Central memory CD4-positive, alpha-beta T cell (primary cell): ENCODE measurements around the gene ERCC5.

Experiments used
- DNase-seq: peaks from one replicate; pipeline ENCODE4 v3.0.0; 2022
- total RNA-seq, 3 experiments: gene quantifications; one replicate each; lab custom pipeline; 2026; lab: John Stamatoyannopoulos, UW

Gene ERCC5
- 10.2 to 50.4 (median 33.0) reads per million in 3 experiments for total RNA-seq

- peak; percentile 97 for DNase-seq
Measured at GRCh38 chr13:102845630-102846260, at the start of gene ERCC5. Gene ERCC5, plus strand, starts transcription at chr13:102846032. Its CDS starts 235 bp downstream, at chr13:102846267.

DNA sequence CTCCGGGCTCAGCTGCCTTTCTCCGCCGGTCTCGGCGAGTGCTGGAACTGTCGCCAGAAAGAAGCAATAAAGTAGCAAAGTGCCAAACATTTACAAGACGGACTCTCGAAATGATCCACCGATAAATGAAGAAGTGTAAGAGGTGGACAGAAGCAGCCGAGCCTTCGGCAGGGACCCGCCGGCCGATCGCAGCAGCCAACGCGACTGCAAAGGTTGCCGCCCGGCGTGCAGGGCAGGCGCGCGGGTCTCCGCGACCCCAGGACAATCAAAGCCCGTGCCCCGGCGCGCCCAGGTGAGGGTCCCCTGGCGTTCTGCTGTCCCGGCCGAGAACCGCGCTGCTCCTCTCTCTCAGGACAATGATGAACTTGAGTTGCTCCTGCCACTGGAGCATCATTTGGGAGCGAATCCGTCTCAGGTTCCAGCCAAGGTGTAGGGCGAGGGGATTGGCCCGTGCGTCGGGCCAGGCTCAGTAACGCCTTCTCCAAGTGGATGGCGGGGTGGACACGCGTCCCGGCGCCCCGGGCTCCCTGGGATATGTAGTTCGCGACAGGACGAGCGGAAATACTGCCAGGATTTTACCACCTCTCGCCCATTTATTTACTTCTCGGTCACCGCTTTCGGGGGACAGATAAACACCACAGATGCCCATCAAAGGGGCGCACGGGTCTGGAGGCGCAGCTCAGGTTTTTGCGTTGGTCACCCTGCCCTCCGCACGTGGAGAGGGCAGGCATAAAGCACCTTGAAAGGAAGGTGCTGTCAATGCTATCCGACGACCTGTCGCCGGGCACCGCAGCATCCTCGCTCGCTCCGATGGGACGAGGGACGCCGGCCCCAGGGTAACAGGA is 47.0 kb upstream of the ERCC5 start, which contains the start of the genes BIVM and POGLUT2:
TSS of gene BIVM (plus strand) at position 539 of the 845 bp plus-strand sequence. CDS start 8,149 bp downstream, outside the sequence.
TSS of gene POGLUT2 (minus strand) at position 396 of the 845 bp plus-strand sequence. CDS start at position 90, 306 bp downstream.
- DNase-seq: peak; percentile 69

- peak; percentile 4 for DNase-seq
Measured at GRCh38 chr13:102799426-102800144, 46.2 kb upstream of the ERCC5 start.

DNA sequence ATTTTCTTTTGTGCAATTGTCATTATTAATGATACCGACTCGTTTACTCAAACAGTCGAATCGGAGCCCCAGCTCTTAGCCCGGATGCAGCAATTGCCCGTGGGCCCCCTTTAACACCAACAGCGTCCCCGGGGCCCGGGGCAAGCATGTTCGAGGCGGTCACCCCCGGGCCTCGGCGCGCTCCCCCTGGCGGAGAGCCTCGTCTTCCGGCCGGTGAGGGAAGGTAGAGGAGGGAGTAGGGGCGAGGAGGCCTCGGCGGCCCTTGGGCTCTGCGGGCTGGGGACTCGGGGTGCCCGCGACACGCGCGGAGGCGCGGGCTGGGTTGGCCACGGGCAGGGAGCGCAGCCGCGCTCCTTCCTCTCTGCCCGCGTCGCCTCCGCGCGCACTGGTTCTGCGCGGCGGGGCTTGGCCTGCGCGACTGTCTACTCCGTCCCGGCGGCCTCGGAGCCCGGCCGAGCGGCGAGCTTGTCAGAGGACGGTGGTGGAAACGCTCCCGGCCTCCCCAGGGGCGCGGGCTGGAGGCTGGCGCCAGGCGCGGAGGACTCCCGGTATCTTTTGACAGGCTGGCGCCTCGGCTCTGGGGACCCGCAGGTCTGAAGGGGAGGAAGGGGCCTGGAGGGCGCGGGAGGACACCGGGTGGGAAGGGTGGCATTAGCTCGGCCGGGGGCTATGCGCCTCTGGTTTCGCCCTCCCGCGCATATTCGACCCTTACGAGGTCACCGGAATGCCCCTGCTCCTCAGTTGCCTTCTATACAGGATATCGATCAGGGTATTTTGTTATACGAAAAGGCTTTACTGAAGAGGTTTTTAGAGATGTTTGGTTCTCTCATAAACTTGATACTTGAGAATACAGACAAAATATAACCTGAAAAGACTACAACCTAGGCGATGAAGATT is 45.4 kb upstream of the ERCC5 start:
- DNase-seq: peak; percentile 76

DNA sequence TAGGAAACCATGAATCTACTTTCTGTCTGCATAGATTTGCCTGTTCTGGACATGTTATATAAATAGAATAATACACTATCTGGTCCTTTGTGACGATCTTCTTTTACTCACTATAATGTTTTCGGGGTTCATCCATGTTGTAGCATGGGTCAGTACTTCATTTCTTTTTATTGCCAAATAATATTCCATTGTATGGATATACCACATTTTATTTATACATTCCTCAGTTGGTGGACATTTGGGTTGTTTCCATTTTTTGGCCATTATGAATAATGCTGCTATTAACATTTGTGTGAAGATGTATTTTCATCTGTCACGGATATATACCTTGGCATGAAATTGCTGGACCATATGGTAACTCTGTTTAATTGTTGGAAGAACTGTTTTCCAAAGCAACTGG is 40.2 kb upstream of the ERCC5 start:
- no peak for DNase-seq

DNA sequence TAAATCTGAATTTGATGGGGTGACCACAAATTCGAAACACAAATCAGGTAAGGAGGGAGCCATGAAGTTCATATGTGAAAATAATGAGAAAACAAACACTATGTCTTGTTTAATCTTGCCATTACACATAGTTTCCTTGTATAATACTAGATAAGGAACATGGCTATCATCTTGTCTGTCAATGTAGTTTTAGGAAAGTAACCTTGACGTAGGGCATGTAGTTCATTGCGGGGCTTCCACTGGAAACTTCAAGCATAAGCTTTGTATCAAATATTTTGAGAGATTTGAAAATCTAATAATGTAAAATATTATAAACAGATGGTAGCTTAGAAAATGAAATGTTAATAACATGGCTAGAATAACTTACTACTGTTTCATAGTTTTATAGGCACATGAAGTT is 38.1 kb upstream of the ERCC5 start:
- no peak for DNase-seq

DNA sequence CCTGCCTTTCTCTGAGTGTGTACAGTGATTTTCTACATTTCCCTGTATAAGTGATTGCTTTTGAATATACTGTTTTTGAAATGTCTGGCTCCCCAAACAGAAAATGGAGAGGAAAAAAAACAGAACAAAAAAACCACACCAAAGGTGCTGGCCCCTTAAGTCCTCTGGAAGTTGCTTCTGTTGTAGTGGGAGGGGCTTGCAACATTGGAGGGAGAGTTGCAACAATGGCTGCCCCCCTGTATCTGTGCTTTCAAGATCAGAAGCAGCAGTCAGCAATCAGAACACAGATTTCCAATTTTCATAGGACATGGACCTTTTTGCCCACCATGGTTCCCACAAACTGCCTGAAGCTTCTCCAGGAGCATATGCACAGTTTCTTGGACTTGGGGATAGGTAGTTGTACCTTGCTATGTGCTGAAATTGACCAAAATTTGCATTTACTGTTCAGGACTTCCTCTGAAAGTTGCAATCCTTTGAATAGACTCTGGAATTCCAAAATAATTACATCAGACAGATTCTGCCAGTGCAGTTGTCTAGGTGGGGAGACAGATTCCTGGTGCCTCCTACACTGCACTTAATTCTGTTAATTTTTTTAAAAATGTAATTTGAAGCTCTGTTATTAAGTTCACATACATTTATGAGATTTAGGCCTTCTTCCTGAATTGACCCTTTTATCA is 33.1 kb upstream of the ERCC5 start:
- no peak for DNase-seq

GRCh38 chr13:102814025-102814607 is 31.7 kb upstream of the ERCC5 start:
- DNase-seq: no peak

GRCh38 chr13:102814793-102815192 is 31.0 kb upstream of the ERCC5 start:
- no peak for DNase-seq

DNA sequence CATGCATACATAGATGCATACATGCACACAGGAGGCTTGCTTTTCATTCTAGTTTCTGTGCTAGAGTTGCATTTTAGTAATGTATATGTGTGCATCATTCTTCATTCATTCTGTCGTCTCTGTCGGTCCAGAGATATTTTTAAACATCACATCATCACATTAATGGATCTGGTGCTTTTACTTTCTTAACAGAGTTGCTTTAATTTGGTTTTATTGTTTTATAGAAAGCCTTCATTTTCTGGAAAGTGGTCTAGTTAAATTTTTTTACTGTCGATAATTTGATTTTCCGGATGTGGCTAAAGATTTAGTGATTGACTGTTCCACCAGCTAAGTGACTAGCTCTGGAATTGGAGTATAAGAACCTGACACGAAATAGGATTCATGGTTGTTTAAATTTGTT is 30.0 kb upstream of the ERCC5 start:
- no peak for DNase-seq

- no peak for DNase-seq
Measured at GRCh38 chr13:102816708-102817107, 29.1 kb upstream of the ERCC5 start.

DNA sequence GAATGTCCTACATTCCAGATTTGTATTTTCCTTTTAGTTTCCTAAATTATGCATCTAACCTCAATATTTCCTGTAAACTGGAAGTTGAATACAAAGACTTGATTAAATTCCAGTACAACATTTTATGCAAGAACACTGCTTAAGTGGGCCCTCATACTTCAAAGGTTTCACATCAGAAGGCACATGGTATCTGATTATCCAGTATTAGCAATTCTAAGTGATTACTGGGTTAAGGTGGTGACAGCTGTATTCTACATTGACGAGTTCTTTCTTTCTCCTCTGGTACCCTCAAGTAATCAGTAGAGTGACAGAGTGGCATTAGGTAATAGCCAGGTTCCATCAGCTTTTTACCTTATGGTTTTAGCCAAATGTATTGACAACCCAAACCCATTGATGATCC is 28.6 kb upstream of the ERCC5 start:
- DNase-seq: no peak

DNA sequence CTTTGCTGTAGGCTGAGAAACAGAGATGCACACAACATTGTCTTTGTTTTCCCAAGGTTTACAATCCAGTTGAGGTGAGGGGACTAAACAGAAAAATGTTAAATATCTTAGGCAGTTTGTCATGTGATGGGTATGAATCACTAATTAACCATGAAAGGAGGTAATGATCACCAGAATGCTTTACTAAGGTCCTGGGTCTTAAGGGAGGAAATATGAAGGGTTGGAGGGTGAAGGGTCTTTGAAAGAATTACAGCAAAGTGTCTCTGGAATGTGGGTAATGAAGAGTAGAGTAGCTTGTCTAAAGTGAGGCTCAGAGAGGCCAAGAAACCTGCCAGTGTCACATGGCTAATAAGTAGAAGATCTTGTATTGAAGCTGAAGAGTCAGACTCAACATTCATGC is 27.9 kb upstream of the ERCC5 start:
- DNase-seq: no peak

GRCh38 chr13:102825400-102825799 is 20.4 kb upstream of the ERCC5 start:
- DNase-seq: no peak

DNA sequence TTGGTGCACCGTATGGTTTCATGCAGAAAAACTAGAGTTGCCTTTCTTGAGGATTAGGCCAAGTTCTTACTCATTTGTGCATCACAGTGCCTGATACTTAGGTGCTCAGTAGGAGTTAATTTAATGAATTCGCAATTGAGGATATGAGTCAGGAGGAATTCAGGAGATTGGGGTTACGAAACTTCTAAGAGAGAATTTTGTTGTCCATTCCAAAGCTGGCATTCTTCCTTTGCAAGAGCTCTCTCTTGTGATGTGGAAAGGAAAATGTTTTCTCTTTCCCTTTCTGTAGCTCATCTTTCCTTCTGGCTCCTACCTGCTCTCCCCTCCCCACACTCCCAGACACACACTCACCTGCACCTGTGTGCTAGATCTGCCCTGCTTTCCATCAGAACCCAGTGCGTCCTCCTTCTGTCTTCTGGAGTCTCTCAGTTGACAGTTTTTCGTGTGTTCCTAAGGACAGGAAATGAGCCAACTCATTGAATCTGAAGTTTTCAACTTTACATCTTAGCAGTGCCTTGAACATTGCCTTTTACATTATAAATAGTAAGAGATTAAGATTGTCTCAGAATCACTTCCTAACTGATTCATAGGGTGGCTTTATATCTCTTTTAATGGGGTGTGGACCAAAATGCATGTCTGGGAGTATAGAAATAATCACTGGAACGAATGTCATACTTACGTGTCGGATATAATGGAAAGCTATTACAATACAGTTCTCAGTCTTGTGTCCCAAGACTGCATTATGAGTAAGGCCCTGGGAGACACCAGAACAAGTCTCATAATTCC is 19.7 kb upstream of the ERCC5 start:
- no peak for DNase-seq

DNA sequence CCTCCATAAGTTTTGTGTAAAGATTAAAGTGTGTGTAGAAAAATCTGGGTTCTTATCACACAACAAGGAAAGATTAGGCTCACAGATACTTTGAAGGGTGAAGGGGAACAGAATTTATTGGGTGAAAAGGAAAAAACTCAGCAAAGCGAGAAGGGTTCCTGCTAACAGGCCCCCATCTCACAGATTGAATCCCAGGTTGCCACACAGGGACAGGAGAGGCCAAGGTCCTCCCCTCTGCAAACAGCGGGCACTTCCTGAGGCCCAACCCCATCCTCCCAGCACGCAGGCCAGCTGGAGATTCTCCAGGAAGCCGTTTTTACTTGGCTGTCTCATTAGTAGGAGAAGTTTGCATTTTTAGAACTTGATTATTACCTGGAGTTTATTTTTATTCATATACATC is 15.2 kb upstream of the ERCC5 start:
- no peak for DNase-seq

- no peak for DNase-seq
Measured at GRCh38 chr13:102836471-102836870, 9.4 kb upstream of the ERCC5 start.

DNA sequence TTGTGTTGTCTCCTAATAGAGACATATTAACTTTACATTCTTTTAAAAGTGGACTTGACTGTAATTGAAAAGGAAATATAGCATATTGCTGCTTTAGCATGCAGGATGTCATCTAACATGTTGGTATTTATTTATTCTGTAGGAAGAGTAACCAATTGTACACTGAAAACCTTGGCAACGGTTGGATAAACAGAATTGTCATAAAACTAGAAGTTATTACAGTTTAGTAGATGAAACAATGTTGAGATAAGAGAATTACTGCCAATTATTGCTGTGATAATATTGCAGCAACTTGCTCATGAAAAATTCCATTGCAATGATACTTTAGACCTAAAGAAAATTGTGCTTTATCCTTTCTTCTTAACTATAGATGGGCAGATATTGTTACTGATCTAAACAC is 7.6 kb upstream of the ERCC5 start:
- no peak for DNase-seq

GRCh38 chr13:102838982-102839381 is 6.8 kb upstream of the ERCC5 start:
- no peak for DNase-seq

DNA sequence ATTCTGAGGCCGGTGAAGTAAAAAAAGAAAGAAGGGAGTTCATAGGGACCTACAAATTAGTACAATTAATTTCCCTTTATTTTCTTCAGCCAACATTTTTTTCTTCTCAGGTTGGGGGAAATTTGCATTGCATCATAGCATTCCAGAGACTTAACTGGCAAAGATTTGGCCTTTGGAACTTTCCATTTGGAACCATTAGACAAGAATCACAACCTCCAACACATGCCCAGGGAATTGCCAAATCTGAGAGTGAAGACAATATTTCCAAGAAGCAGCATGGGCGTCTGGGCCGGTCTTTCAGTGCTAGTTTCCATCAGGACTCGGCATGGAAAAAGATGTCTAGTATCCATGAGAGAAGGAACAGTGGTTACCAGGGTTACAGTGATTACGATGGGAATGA is 6.4 kb upstream of the ERCC5 start:
- no peak for DNase-seq

- no peak for DNase-seq
Measured at GRCh38 chr13:102845289-102845629, 573 bp upstream of the ERCC5 start.
